Bronchial epithelial cell (primary cell): Measurements from ENCODE around the gene BOC. TPM values are rescaled to one million over a fixed set of nuclear protein-coding genes. Genes with fewer than 3 reads are reported as not detected.

Experiments used
- DNase-seq: peaks from one replicate; pipeline ENCODE4 v3.0.0-alpha.2; 2010; ENCODE audit warnings: low read depth
- FAIRE-seq: peaks from 2 replicates; lab custom pipeline; 2011; peaks lifted over from hg19 to GRCh38; lab: Jason Lieb, UNC
- H3K27me3 ChIP-seq: 2 replicates; pipeline ENCODE4 v1.5.1; 2011; ENCODE audit warnings: low read length; ENCODE audit not compliant: control insufficient read depth, insufficient read depth
- H3K36me3 ChIP-seq: 2 replicates; pipeline ENCODE4 v1.5.1; 2011; ENCODE audit warnings: low read length; ENCODE audit not compliant: control insufficient read depth, insufficient read depth
- H3K4me3 ChIP-seq: 2 replicates; pipeline ENCODE4 v1.5.1; 2011; ENCODE audit warnings: mild to moderate bottlenecking, low read depth, low read length, control low read depth
- total RNA-seq: library from RNA; depleted of rRNA; stranded (reverse); fragments of >200 nt; gene quantifications from 2 replicates; pipeline ENCODE4 v1.2.1, GENCODE V29; 2014
- TF ChIP-seq, protein P1 (sequence below): IDR thresholded peaks from 2 replicates; pipeline ENCODE4 v1.5.1; 2011; ENCODE audit warnings: mild to moderate bottlenecking, moderate library complexity, low read length, control low read depth, inconsistent platforms; ENCODE audit not compliant: insufficient read depth, severe bottlenecking

The BOC gene
- 0.38 and 1.3 TPM in 2 replicates for total RNA-seq

GRCh38 chr3:113211330-113212149, at the start of gene BOC:
TSS of gene BOC (plus strand) at chr3:113211557. CDS start at chr3:113249803, 38,246 bp downstream.
- TF ChIP-seq, protein P1, sequence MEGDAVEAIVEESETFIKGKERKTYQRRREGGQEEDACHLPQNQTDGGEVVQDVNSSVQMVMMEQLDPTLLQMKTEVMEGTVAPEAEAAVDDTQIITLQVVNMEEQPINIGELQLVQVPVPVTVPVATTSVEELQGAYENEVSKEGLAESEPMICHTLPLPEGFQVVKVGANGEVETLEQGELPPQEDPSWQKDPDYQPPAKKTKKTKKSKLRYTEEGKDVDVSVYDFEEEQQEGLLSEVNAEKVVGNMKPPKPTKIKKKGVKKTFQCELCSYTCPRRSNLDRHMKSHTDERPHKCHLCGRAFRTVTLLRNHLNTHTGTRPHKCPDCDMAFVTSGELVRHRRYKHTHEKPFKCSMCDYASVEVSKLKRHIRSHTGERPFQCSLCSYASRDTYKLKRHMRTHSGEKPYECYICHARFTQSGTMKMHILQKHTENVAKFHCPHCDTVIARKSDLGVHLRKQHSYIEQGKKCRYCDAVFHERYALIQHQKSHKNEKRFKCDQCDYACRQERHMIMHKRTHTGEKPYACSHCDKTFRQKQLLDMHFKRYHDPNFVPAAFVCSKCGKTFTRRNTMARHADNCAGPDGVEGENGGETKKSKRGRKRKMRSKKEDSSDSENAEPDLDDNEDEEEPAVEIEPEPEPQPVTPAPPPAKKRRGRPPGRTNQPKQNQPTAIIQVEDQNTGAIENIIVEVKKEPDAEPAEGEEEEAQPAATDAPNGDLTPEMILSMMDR: no peak
- Histone ChIP-seq H3K27me3 (peaks cover 2% of the 10 kb centered on the region), H3K4me3 (peak within 1 kb of the TSS; percentile 69), H3K36me3 (no peaks in the 10 kb centered on the region)
- DNase-seq (peak; percentile 48), FAIRE-seq (no peak)

DNA sequence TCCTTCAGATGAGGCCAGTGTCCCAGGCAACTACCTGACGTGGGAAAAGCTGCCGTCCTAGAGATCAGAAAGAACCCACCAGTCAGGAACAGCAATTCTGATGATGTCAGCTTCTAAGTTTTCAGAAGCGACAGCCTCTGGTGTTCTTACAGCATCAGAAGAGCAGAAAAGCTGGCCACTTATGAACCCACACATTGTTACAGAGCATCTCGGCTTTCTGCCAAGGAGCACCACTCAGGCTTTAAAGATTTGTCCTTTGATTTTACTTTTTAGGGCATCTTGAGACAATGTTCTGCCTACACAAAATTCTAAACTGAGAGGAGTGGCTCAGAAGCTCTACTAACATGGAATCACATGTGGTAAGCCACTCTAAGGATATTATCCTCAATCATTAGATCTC, 49.7 kb upstream of the BOC start:
- H3K27me3 ChIP-seq: no peaks in the 10 kb centered on the region
- FAIRE-seq (no peak), DNase-seq (no peak)
- no peak overlapping the region for H3K4me3 ChIP-seq
- no peaks in the 10 kb centered on the region for H3K36me3 ChIP-seq
- TF ChIP-seq, protein P1: no peak

GRCh38 chr3:113163152-113163551, 48.2 kb upstream of the BOC start:
- Histone ChIP-seq H3K27me3 (no peaks in the 10 kb centered on the region), H3K4me3 (no peak overlapping the region), H3K36me3 (no peaks in the 10 kb centered on the region)
- DNase-seq (no peak), FAIRE-seq (no peak)
- TF ChIP-seq, protein P1: no peak

GRCh38 chr3:113165841-113166240, 45.5 kb upstream of the BOC start:
- DNase-seq: no peak
- no peak for FAIRE-seq
- TF ChIP-seq, protein P1: no peak
- Histone ChIP-seq H3K4me3 (no peak overlapping the region), H3K36me3 (no peaks in the 10 kb centered on the region), H3K27me3 (no peaks in the 10 kb centered on the region)

- TF ChIP-seq, protein P1: no peak
- no peak overlapping the region for H3K4me3 ChIP-seq
- DNase-seq: no peak
- H3K27me3 ChIP-seq: no peaks in the 10 kb centered on the region
- FAIRE-seq: no peak
- H3K36me3 ChIP-seq: no peaks in the 10 kb centered on the region
These were observed 45.0 kb upstream of the BOC start for GRCh38 chr3:113166357-113166718.
